ENCODE measurements around the gene TSEN2.
"Not testable (repeated sequence)": the region's sequence is repeated elsewhere in the genome, so short reads cannot be mapped to it uniquely, and the experiment has no call there.

Gene TSEN2

DNA sequence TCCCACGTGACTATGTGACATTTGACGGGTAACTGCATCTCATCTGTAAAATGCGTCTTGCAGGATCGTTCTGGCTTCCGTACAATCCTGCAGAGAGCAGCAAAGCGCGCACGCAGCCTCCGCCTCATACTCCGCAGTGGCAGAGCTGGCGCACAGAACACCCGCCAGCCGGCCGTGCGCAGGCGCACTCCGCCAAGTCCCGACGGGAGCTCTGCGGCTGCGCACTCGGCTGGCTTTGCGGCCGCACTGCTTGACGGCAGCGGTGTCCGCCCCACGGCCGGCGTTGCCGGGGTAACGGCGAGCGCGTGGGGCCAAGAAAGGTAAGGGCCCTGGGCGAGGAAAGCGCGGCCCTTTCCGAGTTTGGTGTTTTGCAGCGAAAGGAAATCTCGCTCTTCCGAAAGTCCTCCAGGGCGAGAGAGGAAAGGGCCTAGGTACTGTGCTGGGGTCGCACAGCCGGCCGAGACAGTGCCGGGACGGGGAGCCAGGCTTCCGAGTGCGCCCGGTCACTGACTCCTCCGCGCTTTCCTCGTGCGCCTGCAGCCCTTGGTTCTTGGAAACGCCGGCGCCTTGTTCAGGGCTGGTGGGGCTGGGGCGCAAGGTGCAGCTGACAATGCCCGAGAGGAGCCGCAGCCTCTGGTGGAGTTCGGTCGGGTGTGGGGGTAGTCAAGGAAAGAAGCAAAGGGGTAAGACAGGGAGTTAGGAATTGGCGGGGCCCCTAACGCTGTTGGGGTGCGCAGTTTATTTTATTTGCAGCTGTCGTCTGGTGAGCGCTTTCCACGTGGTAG lies at the start of gene TSEN2:
Gene TSEN2 (plus strand): TSS at position 283 of the 785 bp plus-strand sequence. CDS start 5,321 bp downstream, outside the sequence.
- peak in 1 of 2 experiments; percentile 76 for DNase-seq

DNA sequence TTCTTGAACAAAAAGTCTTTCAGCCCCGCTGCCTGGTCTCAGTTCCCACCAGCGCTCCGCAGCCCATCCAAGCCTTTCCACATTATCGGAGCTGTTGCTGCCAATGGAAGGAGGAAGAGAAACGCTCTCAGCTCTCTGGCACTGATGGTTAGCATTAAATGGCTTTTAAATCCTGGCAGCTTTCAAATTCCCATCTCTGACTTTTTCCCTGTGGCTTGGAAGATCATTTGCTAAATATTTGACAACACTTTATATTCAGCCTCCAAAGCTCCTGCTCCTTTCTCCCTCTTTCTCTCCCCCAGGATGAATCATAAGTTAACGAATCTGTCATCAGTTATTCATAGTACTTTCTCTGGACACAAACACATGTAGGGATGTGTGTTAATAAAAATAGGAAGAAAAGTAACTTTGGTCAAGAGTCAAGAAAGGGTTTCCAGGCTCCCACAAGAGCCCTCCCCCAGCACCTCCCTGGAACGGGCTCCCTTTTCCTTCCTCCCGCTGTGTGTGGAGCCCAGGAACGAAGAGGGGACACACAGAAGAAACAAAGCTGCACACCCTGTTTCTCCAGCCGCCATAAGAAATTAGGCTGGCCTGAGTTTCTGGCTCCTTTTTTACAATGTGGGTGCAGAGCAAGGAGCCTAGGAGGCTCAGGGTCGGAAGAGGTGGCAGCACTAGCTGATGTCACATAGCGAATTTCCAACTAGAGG lies 47.6 kb upstream of the TSEN2 start:
- DNase-seq: no peak

DNA sequence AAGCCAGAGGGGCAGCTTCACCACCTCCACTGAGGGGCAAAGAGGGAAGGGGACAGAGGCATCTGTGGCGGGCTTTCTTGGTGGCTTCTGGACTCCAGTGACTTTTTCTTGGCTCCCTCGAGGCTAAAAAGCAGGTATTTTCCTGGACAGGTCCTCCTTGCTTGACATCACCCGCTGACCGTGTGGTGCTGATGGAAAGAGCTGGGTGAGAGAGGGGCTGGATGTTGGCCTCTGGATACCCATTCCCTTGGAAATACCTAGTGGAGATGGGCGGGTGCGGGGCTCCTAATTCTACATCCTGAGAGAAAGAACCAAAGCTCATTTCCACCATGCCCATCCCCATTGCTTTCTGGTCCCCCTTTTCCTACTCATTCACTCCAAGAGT lies 47.1 kb upstream of the TSEN2 start:
- DNase-seq: no peak

DNA sequence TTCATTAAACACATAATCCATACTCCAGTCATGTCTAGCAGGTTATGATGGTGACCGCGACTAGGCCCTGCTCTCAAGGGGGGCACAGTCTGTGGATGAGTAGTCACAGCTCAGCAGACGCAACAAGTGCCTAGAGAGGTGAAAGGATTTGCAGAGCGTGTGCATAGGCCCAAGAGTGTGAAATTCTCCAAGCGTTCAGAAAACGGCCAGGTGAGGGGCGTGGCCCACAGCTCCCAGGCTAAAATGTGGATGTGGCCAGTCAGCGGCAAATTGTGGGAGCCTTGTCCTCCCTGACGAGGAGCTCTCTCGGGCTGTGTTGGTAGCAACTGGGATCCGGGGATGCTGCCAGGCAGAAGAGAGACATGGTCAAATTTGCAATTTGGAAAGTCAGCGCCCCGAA lies 46.4 kb upstream of the TSEN2 start:
- no peak for DNase-seq

DNA sequence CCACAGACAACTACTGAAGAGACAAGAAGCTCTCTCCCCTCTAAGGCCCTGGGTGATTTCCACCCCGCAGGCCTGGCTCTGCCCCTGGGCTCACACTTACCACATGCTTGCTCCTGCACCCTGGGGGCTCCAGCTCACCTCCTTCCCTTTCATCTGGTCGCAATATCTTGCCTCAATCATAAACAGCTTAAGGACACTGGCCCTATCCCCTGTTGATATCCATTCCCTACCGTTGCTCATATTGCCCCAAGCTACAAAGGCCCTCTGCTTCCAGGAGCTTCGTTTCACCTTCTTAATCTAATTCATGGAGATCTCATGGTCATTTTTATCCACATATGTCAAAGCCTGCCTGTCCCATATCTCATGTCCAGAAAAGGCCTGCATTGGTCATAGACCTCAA lies 46.0 kb upstream of the TSEN2 start:
- DNase-seq: no peak

DNA sequence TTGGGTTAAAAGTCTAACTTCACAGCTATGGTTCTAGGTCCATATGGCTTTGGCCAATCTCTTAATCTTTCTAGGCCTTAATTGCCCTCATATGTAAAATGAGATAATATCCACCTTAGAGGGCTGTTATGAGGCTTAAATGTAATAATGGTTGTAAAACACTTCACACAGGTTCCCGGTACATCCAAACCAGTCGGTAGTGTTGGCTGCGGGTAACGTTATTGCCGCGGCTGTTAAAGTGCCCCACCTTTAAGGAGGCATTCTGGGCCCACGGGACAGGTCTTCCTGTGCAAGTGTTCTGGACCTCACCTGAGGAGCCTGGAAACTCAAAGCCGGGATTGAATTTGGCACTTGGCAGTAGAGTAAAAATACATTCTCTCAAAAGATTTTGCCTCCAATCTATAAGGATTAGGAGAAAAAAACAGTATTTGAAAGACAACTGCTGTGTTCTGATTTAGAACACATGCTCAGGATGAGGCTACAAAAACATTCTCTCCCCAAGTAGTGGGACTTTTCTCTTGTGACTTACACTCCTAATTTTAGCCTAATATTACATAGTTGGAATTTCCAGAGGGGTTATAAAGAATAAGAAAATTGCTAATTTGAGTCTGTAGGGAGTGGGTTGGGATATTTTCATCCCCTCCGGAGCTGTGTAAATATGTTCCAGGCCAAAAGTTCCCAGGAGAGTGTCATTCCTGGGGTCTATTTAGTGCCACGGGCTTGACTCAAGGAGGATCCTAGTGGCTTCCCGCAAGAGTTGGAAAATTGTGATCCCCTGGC lies 44.9 kb upstream of the TSEN2 start:
- no peak for DNase-seq

DNA sequence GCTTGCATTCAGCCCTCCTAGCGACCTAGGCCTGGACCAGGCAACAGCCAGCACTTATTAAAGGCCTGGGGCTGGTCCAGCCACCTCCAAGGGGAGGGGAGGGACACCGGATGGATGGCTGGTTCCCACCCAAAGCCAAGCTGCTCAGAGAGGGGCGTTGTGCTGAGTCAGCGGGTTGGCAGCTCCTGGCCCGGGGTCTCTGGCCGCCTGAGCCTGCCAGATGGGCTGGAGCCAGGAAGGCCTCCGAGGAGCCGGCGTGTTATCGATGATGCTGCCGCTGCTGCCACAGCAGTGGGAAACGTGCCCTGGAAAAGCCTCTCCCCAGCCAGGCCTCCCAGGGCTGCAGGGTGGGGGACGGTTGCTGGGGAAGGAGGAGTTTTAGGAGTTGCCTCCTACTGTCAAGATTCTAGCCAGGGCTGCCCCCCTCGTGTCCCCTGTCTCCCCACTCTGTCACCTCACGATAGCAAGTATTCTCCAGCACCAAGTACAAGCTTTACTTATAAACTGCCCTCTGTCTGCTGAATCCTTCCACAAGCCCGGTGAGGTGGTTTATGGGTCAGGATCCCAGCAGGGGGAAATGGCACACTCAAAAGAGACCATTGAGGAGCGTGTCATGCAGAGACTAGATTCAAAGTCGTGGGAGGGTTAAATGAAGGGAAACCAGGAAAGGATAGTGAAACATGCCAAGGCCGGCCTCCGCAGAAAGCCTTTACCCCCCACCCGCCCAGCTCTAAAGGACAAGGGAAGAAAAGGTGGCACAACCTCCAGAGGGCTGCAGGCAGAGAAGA lies 43.2 kb upstream of the TSEN2 start:
- no peak for DNase-seq

DNA sequence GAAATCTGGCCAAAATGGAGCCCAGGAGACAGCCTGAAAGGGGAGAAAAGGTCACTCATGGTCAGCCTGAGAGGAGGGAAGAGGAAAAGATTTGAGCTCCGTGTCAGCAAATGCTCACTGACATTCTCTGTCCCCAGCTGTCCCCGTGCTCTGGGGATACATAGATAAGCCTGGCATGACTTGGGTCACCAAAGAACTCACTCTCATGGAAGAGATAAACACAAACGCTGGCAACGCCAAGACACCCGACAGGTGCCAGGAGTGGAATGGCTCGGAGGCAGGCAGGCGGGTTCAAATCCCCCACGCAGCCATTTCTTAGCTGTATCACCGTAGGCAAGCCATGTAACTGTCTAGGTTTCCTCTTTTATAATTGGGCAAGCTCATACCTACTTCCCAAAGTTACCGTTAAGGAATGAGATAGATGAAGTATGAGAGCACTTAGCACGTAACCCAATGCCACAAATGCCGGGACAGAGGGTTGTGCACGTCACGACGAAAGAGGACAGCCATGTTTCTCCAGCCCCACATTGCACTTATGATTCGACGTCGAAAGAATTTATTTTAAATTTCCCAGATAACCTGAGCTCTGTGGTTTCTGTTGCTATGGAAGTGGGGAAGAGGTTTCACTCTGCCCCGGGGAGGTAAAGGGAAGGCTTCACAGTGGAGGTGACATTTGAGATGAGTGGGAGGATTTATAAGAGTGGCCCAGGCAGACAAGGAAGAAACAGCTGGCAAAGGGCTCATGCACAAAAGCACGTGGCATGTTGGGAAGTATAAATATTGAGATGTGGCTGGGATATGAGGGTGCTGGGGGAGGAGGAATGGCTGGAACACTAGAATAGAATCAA lies 41.4 kb upstream of the TSEN2 start:
- DNase-seq: no peak

DNA sequence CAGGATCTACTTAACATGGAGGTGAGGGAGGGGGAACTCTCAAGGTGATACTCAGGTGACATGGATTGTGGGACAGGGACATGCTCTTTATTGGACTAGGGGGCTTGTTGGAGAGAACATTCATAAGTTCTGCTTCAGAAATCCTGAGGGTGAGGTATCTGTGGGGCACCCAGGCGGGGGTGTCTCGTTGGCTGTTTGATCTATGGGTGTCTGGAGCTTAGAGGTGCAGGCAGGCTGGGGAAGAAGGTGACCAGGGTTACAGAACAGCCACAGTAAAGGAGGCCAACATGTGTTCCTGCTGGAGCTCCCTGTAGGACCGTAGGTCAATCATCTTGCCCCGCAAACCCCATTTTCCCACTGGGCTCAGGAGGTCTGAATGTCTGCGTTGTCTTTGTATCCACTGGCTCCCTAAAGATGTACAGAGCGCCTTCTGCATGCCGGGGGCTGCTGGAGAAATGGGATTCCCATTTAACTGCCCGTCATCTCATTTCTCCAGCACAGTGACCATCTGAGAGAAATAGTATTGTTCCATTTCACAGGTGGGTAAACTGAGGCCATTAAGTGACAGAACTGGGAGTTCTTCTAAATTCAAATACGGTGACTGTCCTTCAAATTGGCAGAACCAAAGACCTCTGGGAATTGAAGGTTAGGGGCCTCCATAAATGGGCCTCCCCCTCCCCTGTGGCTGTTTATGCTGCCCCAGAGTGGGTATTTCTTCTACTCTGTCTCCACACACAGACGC lies 40.3 kb upstream of the TSEN2 start:
- no peak for DNase-seq

DNA sequence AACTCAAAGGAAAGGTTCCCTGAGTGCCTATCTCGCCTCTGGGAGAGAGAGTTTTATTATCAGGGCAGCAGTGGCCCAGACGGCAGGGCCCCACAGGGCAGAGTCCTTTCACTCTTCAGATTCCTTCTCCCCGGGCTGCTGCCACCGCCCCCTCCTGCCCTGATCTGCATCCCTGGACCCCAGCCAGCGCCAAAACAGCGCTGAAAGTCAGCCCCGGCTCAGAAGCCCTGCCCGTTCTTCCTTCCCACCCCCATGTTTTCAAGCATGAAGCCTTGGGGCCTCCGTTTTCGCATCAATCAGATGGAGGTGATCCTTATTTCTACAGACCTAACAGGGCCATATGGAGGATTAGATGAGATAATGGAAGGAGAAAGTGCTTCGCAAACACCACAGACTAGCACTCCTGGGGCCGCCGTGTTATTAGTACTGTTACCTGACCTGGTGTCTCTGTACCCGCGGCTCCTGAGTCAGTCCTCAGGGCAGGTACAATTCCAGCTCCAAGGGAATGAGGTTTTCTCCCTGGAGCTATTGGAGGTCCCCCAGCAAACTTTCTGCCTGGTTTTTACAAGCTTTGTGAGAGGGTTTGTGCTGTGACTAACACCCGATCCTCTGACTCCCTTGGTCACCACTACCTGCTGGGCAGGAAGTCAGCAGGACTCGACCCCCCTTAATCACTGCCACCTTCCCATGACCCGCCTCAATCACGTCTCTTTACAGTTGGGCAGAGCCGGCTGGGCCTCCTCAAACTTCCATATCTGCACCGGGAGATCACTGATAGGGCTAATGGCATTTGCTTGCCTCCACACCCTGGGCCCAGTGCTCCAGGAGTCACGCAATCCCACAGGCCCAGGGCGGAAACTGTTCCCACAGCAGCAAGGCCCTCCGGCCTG lies 39.5 kb upstream of the TSEN2 start:
- DNase-seq: no peak

DNA sequence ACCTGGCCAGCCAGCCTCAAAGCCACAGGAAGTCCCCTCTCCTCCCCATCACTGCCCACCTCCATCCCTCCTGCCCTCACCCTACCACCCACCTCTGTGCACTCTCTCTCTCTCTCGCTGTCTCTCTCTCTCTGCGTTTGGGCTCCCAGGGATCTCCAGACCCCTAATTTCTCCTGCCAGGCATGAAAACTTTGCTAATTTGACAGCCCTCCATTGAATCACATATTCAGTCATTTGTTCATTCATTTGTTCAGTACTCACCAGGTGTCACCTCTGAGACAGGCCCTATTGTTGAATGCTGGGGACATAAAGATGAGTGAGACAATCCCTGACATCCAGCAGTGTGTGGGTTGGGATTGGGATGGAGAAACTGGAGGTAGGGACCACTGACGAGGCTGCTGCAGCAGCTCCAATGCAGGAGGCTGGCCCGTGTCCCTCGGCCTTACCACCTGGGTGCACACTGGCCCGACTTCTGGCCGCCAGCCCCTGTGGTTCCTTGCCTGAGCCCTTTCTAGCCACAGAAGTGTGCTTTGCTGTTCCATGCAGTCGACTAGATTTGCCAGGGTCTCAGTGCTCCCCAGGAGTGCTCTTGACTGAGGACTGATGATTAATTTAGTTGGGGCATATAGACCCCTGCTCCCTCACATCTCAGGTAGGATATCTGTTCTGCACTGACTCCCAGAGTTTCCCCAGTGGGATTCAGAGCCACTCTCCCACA lies 38.6 kb upstream of the TSEN2 start:
- no peak for DNase-seq

DNA sequence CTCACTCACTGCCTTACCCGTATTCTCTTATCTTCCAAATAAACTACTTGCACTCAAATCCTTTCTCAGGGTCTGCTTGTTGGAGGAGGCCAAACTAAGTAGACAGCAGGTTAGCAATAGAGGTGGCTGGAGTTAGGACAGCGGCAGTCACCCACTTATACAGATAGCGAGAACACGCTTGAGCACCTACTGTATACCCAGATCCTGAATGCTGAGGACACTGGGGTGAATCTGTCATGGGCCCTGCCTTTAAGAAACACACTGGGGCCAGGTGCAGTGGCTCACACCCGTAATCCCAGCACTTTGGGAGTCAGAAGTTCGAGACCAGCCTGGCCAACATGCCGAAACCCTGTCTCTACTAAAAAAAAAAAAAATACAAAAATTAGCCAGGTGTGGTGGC lies 38.0 kb upstream of the TSEN2 start:
- no peak for DNase-seq

DNA sequence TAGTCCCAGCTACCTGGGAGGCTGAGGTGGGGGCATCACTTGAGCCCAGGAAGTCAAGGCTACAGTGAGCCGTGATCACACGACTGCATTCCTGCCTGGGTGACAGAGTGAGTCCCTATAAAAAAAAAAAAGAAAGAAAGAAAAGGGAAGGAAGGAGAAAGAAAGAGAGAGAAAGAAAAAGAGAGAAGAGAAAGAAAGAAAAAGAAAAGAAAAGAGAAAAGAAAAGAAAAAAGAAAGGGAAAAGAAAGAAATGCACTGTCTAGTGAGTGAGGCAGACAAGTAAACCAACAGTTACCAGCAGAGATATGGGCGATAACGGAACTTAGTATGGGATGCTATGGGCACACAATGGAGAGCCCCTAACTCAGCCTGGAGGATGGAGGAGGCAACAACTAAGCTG lies 37.2 kb upstream of the TSEN2 start:
- DNase-seq: no peak

DNA sequence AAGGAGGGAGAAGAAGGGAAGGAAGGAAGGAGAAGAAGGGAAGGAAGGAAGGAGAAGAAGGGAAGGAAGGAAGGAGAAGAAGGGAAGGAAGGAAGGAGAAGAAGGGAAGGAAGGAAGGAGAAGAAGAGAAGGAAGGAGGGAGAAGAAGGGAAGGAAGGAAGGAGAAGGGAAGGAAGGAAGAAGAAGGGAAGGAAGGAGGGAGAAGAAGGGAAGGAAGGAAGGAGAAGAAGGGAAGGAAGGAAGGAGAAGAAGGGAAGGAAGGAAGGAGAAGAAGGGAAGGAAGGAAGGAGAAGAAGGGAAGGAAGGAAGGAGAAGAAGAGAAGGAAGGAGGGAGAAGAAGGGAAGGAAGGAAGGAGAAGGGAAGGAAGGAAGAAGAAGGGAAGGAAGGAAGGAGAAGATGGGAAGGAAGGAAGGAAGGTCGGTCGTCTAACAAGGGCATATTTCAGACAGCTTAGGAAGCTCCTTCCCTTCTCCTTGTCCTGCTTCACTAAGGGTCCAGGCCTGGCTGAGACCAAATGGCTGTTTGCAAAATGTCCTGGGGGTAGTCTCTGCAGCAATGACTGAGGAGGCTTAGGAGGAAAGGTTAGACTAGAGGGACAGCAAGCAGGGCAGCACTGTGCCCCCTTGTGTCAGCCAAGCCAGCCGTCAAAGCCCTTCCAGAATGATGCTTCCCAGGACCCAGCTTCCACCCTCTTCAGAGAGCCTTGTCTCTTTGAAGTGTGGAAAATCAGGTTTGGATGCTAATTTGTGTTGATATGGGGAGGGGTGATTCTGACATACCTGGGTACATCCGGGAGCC lies 35.7 kb upstream of the TSEN2 start:
- not testable (repeated sequence) for DNase-seq

DNA sequence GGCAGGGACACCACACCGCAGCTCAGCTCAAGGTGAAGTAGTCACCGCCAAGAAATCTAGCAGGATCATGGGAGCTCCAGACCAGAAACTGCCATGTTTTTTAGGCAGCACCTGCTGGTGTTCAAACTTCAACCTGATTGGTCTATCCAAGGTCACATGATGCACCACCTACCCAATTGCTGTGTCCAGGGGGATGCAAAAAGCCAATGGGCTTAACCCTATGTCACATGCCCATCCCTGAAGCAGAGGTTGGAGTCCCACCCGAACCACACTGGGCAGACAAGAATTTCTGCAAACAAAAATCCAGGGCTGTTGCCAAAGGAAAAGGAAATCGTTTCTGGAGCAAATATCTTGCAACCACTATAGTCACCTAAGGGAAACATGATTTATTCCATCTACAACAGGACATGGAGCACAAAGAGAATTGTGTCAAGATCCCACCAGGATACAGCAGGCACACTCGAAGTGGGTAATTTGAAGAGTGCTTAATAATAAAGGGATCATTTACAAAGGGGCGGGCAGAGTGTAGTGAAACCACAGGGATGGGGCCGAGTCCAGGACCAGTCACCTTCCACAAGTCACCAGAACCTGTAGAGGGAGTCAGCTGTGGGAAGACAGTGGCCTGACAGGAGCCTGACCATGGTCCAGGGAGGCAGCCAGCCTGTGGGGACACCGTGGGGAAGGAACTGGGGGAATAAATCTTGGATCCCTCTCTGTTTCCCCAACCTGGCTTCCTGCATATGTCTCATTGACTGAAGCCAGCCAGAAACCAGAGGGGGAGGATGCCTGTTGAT lies 34.2 kb upstream of the TSEN2 start:
- no peak for DNase-seq

DNA sequence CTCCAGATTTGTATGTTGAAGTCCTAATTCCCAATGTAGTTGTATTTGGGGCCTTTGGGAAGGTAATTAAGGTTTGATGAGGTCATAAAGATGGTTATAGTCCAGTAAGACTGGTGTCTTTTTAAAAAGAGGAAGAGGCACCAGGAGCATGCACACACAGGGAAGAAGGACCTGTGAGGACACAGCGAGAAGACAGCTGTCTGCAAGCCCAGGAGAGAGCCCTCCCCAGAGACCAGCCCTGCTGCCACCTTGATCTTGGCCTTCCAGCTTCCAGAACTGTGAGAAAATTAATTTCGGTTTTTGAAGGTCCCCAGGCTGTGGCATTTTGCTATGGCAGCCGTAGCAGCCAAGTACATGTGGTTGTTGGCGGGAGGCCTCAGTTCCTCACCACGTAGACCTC lies 32.8 kb upstream of the TSEN2 start:
- DNase-seq: no peak

DNA sequence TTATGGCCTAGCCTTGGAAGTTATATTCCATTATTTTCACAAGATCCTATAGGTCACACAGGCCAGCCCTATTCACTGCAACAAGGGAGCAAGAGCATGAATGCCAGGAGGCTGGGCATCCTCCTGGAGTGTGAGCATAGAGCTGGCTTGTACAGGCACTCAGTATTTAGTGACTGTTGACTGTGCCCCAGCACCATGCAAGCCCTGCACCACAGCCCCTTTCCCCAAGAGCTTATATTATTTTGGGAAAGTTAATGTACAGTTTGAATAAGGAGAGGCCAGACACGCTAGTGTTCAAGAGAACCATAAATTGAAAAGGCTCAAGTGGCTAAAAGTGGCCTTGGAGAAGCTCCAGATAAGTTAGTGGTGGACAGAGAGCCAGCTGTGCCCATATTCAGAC lies 32.3 kb upstream of the TSEN2 start:
- DNase-seq: no peak

All from cerebellar nuclear complex (tissue), 1 donor.